ENCODE data around the gene CBLC. TPM values are rescaled to one million over a fixed set of nuclear protein-coding genes. Genes with fewer than 3 reads are reported as not detected.

Gene CBLC
- total RNA-seq, 1 donor from 2014 or later = 16.2 TPM

DNA sequence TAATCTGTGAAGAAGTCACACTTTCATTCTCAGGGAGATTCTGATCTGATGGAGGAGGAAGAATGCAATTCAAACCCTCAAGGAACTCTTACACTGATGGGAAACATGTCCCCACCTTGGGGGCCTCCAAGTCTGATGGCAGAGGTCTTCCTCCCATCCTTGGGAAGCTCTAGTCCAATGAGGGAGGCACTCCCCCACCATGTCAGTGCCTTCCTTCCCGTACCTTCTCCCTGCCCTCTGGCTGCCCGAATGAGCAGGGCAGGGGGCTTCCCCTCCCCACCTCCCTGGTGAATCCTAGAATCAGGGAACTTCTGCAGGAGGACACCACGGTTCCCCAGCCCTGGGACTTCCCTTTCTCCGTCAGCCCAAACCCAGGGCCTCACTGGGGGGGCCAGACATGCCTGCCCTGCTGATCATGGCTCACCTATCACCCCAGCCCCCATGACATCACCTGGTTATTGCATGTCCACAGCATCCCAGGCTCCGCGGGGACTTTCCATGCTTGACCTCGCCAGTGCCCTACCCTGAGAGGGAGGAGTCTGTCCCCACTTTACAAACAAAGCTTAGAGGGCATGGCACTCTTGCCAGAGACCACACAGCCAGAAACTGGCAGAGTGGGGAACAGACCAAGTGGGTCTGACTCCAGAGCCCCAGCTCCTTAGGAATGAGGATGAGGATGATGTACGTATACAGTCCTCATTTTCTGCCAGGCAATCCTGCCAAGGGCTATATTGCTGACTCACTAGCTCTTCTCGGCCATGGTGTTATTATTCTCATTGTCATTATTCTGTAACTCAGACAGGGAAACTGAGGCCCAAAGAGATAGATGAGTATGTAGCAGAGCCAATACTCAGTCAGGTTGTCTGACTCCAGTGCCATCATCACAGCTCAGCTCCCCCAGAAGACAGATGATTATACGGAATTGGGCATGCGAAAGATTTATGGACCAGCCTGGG, 38.8 kb upstream of the CBLC start:
- Mint-ChIP-seq H3K36me3 (ENCODE audit: insufficient read depth) (no peaks in the 10 kb centered on the region), H3K4me1 (ENCODE audit: low read depth) (no peaks in the 10 kb centered on the region), H3K9me3 (ENCODE audit: low read depth) (no peaks in the 10 kb centered on the region), H3K27me3 (peaks cover 25% of the 10 kb centered on the region), H3K4me3 (ENCODE audit: low read depth) (no peak overlapping the region), H3K27ac (no peak overlapping the region)
- no peak for TF ChIP-seq CTCF (IDR thresholded peaks at IDR 0.05; ENCODE audit: unreplicated experiment)
- no peak for DNase-seq (ENCODE audit: low spot score, unreplicated experiment)

- Mint-ChIP-seq H3K36me3 (ENCODE audit: insufficient read depth) (no peaks in the 10 kb centered on the region), H3K27ac (peak overlapping the region; percentile 5), H3K4me3 (ENCODE audit: low read depth) (no peak overlapping the region), H3K27me3 (peaks cover 27% of the 10 kb centered on the region), H3K9me3 (ENCODE audit: low read depth) (no peaks in the 10 kb centered on the region), H3K4me1 (ENCODE audit: low read depth) (no peaks in the 10 kb centered on the region)
- no peak for DNase-seq (ENCODE audit: low spot score, unreplicated experiment)
- TF ChIP-seq CTCF (IDR thresholded peaks at IDR 0.05; ENCODE audit: unreplicated experiment) = peak; percentile 13
Observed at GRCh38 chr19:44740351-44740824, 37.3 kb upstream of the CBLC start.

DNA sequence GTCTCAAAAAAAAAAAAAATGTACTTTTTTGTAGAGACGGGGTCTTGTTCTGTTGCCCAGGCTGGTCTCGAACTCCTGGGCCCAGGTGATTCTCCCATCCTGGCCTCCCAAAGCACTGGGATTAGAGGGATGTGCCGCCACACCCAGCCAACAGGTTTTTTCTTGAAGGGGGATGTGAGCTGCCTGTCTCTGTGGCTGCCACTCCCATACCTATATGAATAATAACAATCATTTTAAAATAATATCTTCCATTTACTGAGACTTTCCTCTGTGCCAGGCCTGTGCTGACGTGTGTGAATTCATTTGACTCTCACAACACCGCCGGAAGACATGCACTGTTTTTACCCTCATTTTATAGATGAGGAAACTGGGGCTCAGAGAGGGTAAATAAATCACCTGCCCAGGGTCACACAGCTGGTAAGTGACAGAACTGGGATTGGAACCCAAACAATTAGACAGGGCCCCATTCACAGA, 36.4 kb upstream of the CBLC start:
- Mint-ChIP-seq H3K27me3 (peaks cover 36% of the 10 kb centered on the region), H3K4me3 (ENCODE audit: low read depth) (no peak overlapping the region), H3K36me3 (ENCODE audit: insufficient read depth) (no peaks in the 10 kb centered on the region), H3K4me1 (ENCODE audit: low read depth) (no peaks in the 10 kb centered on the region), H3K9me3 (ENCODE audit: low read depth) (no peaks in the 10 kb centered on the region), H3K27ac (no peak overlapping the region)
- no peak for DNase-seq (ENCODE audit: low spot score, unreplicated experiment)
- no peak for TF ChIP-seq CTCF (IDR thresholded peaks at IDR 0.05; ENCODE audit: unreplicated experiment)

DNA sequence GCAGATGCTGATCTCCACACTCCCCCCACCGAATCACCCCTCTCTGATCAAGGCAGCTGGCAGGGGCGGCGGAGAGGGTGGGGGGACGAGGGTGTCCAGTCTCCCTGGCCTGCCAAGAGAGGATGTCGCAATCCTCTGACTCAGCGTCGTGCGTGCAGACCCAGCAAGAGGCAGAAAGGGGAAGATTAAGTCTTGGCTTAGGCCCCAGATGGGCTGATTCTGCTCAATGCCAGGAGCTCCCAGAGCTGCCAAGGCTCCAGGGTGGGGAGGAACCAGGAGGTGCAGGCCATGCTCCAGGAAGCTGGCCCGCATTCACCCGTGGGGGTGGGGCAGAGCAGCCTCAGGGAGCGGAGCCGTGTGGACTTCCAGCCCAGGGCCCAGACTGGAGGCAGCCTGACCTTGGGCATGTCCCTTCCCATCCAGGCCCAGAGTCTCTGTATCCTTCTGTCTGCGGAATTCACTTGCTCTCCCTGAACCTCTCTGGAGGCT, 35.8 kb upstream of the CBLC start:
- H3K27ac Mint-ChIP-seq = no peak overlapping the region
- no peak for TF ChIP-seq CTCF (IDR thresholded peaks at IDR 0.05; ENCODE audit: unreplicated experiment)
- peaks cover under 1% of the 10 kb centered on the region for H3K4me1 Mint-ChIP-seq (ENCODE audit: low read depth)
- H3K9me3 Mint-ChIP-seq (ENCODE audit: low read depth) = no peaks in the 10 kb centered on the region
- DNase-seq (ENCODE audit: low spot score, unreplicated experiment) = no peak
- no peaks in the 10 kb centered on the region for H3K36me3 Mint-ChIP-seq (ENCODE audit: insufficient read depth)
- peaks cover 42% of the 10 kb centered on the region for H3K27me3 Mint-ChIP-seq
- no peak overlapping the region for H3K4me3 Mint-ChIP-seq (ENCODE audit: low read depth)

DNA sequence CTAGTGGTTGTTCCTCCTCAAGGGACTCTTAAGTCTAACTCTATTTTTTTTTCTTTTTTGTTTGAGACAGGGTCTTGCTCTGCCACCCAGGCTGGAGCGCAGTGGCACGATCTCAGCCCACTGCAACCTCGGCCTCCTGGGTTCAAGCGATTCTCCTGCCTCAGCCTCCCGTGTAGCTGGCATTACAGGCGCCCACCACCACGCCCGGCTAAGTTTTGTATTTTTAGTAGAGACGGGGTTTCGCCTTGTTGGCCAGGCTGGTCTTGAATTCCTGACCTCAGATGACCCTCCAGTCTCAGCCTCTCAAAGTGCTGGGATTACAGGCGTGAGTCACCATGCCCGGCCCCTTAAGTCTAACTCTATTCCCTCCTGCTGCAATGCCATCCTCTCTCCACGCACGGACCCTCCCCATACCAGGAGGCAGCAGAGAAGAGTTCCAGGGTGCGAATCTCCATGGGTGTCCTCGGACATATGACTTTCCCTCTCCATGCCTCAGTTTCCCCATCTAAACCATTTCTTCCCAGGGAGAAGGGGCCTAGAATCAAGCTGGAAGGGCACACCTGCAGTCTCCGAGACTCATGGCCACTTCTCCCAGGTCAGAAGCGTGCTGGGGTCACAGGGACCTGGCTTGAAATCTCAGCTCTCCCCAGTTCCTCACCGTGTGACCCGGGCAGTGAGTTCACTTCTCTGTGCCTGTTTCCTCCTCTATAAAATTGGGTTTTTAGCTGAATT, 35.2 kb upstream of the CBLC start:
- Mint-ChIP-seq H3K9me3 (ENCODE audit: low read depth) (no peaks in the 10 kb centered on the region), H3K4me1 (ENCODE audit: low read depth) (peaks cover 4% of the 10 kb centered on the region), H3K27me3 (peaks cover 42% of the 10 kb centered on the region), H3K4me3 (ENCODE audit: low read depth) (no peak overlapping the region), H3K27ac (peak overlapping the region; percentile 24), H3K36me3 (ENCODE audit: insufficient read depth) (no peaks in the 10 kb centered on the region)
- DNase-seq (ENCODE audit: low spot score, unreplicated experiment) = no peak
- no peak for TF ChIP-seq CTCF (IDR thresholded peaks at IDR 0.05; ENCODE audit: unreplicated experiment)

All from progenitor cell of endocrine pancreas (in vitro differentiated cells).